Measurements from ENCODE around the gene ARID1B. TPM values are rescaled to one million over a fixed set of nuclear protein-coding genes. Genes with fewer than 3 reads are reported as not detected.

The ARID1B gene
- total RNA-seq, 1 donor from 2014 or later = 97.2 TPM

DNA sequence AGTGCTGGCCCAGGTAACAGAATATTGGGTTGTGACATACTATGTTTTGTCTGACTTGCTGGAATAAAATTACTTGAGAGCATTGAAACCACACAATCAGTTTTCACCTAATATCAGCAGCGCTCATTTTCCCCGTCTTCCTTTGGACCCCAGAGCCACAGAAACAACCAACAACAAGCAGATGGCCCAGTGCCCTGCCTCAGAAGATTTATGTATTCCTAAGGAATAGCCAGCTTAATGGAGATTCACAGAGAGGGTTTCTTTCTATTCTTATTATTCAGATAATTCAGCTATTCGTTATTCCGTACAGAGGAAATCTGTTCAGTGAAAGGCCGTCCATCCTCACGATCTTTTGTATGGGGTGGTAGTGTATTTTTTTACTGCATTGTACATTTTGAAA, 391.3 kb downstream of the ARID1B start:
- DNase-seq (ENCODE audit: extremely low spot score, unreplicated experiment) = no peak
- Mint-ChIP-seq H3K36me3 (peaks cover 19% of the 10 kb centered on the region), H3K4me1 (ENCODE audit: unreplicated experiment) (peaks cover 10% of the 10 kb centered on the region), H3K4me3 (no peak overlapping the region), H3K27me3 (no peaks in the 10 kb centered on the region), H3K9me3 (no peaks in the 10 kb centered on the region), H3K27ac (no peak overlapping the region)
- TF ChIP-seq, protein P1, sequence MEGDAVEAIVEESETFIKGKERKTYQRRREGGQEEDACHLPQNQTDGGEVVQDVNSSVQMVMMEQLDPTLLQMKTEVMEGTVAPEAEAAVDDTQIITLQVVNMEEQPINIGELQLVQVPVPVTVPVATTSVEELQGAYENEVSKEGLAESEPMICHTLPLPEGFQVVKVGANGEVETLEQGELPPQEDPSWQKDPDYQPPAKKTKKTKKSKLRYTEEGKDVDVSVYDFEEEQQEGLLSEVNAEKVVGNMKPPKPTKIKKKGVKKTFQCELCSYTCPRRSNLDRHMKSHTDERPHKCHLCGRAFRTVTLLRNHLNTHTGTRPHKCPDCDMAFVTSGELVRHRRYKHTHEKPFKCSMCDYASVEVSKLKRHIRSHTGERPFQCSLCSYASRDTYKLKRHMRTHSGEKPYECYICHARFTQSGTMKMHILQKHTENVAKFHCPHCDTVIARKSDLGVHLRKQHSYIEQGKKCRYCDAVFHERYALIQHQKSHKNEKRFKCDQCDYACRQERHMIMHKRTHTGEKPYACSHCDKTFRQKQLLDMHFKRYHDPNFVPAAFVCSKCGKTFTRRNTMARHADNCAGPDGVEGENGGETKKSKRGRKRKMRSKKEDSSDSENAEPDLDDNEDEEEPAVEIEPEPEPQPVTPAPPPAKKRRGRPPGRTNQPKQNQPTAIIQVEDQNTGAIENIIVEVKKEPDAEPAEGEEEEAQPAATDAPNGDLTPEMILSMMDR (conservative IDR thresholded peaks at IDR 0.05) = no peak

DNA sequence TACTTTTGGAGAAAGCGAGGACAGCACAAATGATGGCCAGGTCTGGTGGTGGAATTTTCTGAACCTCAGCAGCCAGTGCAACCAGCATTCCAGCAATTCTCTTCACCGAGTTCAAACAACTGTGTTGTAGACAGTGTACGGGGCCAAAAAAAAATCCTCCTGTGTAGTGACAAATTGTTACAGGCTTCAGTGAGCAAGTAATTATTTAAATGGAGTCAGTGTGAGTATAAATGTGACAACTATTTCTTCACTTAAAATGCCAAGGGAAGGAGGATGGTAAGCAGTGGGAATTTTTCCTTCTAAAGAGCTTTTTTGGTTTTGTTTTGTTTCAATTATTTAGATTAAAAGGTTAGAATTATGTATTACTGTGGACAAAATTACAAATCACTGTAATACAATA, 392.0 kb downstream of the ARID1B start:
- H3K27ac Mint-ChIP-seq = no peak overlapping the region
- H3K4me3 Mint-ChIP-seq = no peak overlapping the region
- TF ChIP-seq, protein P1 (conservative IDR thresholded peaks at IDR 0.05) = no peak
- no peak for DNase-seq (ENCODE audit: extremely low spot score, unreplicated experiment)
- H3K36me3 Mint-ChIP-seq = peaks cover 24% of the 10 kb centered on the region
- H3K9me3 Mint-ChIP-seq = no peaks in the 10 kb centered on the region
- H3K27me3 Mint-ChIP-seq = no peaks in the 10 kb centered on the region
- H3K4me1 Mint-ChIP-seq (ENCODE audit: unreplicated experiment) = peaks cover 15% of the 10 kb centered on the region

DNA sequence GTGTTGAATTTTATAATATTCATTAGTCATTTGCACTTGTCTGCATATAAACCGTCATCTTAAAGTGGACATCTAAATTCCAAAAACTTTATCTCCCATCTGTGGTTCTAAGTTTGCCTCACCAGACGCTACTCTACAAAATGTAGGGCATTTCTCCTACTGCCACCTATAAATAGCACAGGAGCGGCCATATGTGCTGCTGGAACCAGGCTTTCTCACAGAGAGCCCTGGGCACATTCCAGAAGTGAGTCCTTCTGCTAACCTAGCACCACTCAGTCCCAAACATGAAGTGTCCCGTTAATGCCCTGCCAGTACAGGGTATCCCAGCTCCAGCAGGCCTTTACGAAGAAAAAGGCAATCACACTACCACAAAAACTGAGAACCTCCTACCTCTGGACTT, 392.5 kb downstream of the ARID1B start:
- no peaks in the 10 kb centered on the region for H3K27me3 Mint-ChIP-seq
- peaks cover 17% of the 10 kb centered on the region for H3K4me1 Mint-ChIP-seq (ENCODE audit: unreplicated experiment)
- no peak overlapping the region for H3K27ac Mint-ChIP-seq
- H3K9me3 Mint-ChIP-seq = no peaks in the 10 kb centered on the region
- no peak overlapping the region for H3K4me3 Mint-ChIP-seq
- DNase-seq (ENCODE audit: extremely low spot score, unreplicated experiment) = no peak
- H3K36me3 Mint-ChIP-seq = peaks cover 26% of the 10 kb centered on the region
- TF ChIP-seq, protein P1 (conservative IDR thresholded peaks at IDR 0.05) = no peak

DNA sequence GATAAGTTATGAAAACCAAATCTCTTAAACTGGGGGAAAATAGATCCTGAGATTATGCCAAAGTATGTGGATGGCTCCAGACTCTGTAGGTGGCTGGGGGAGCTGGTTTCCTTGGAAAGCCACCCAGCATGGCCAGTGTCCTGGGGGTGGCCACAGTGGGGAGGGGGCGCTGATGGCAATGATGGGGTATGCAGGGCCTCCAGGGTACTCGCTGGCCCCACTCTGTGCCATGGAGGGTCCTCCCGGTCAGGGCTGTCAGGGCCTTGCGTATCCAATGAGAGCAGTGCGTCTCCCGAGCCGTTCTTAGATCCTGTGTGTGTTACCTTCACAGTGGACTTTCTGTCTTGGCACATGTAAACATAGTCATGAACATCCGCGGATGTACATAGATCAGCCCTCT, 393.4 kb downstream of the ARID1B start:
- H3K27me3 Mint-ChIP-seq = no peaks in the 10 kb centered on the region
- peaks cover 26% of the 10 kb centered on the region for H3K36me3 Mint-ChIP-seq
- DNase-seq (ENCODE audit: extremely low spot score, unreplicated experiment) = no peak
- H3K9me3 Mint-ChIP-seq = no peaks in the 10 kb centered on the region
- H3K27ac Mint-ChIP-seq = no peak overlapping the region
- TF ChIP-seq, protein P1 (conservative IDR thresholded peaks at IDR 0.05) = no peak
- peaks cover 17% of the 10 kb centered on the region for H3K4me1 Mint-ChIP-seq (ENCODE audit: unreplicated experiment)
- no peak overlapping the region for H3K4me3 Mint-ChIP-seq

DNA sequence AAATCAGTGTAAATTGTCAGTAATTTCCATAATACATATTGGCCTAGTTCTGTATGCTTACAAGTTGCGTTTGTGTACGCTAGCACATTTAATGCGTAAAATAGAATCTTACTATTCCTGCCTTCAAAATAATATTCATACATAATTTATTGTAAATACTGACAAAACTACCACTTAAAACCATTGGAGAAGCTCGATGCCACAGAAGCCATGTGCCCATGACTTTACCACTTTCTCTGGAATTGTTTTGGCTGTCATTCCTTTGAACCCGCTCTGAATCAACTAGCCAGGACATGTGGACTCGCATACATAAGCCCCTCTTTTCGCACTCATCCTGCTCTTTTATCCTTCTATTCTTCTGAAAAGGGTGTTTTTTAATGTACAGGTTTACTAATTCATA, 394.6 kb downstream of the ARID1B start:
- DNase-seq (ENCODE audit: extremely low spot score, unreplicated experiment) = no peak
- TF ChIP-seq, protein P1 (conservative IDR thresholded peaks at IDR 0.05) = no peak
- H3K27ac Mint-ChIP-seq = no peak overlapping the region
- peaks cover 12% of the 10 kb centered on the region for H3K4me1 Mint-ChIP-seq (ENCODE audit: unreplicated experiment)
- H3K36me3 Mint-ChIP-seq = peaks cover 23% of the 10 kb centered on the region
- no peak overlapping the region for H3K4me3 Mint-ChIP-seq
- H3K9me3 Mint-ChIP-seq = no peaks in the 10 kb centered on the region
- no peaks in the 10 kb centered on the region for H3K27me3 Mint-ChIP-seq

DNA sequence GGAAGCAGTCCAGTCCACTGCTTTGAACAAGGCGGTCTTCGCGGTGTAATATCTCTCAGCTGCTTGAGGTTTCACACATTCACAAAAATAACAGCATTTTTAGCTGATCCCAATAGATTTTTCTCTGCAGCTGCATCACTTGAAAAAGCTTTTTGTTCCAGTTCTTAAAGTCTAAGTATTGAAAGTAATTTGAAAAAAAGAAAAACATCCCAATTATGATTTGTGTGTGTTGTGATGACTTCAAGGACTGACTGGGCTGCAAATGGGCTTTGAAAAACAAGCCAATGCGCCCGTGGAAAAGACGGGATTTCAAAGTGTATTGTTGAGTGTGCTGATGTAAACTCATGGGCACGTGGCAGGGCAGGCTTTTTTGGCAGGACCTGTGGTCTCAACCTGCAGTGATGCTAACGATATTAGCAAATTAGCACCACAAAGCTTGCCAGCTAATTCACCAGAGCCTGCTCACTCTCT, 395.1 kb downstream of the ARID1B start:
- TF ChIP-seq, protein P1 (conservative IDR thresholded peaks at IDR 0.05) = no peak
- Mint-ChIP-seq H3K36me3 (peaks cover 23% of the 10 kb centered on the region), H3K9me3 (no peaks in the 10 kb centered on the region), H3K27ac (no peak overlapping the region), H3K4me1 (ENCODE audit: unreplicated experiment) (peaks cover 12% of the 10 kb centered on the region), H3K4me3 (no peak overlapping the region), H3K27me3 (no peaks in the 10 kb centered on the region)
- no peak for DNase-seq (ENCODE audit: extremely low spot score, unreplicated experiment)
